HepG2 (cell line): Measurements from ENCODE around the gene USP5. TPM values are rescaled to one million over a fixed set of nuclear protein-coding genes. Genes with fewer than 3 reads are reported as not detected.

Experiments used
- AHDC1 ChIP-seq: sonication (generic); formaldehyde crosslinking; IDR thresholded peaks from 2 replicates; pipeline ENCODE4 v1.5.1; 2020; ENCODE audit warnings: mild to moderate bottlenecking, missing genetic modification reagents, borderline replicate concordance
- FOXA3 ChIP-seq: IDR thresholded peaks from 2 replicates; pipeline ENCODE4 v1.6.1; 2016; ENCODE audit warnings: missing genetic modification reagents, missing compliant biosample characterization
- MTF2 ChIP-seq: sonication (generic); formaldehyde crosslinking; IDR thresholded peaks from 2 replicates; pipeline ENCODE4 v1.5.0; 2020; ENCODE audit warnings: missing genetic modification reagents, borderline replicate concordance
- MYPOP ChIP-seq: sonication (generic); formaldehyde crosslinking; IDR thresholded peaks from 2 replicates; pipeline ENCODE4 v1.8.1; 2023; ENCODE audit warnings: mild to moderate bottlenecking, moderate library complexity, missing genetic modification reagents
- NCOA2 ChIP-seq: sonication (generic); formaldehyde crosslinking; IDR thresholded peaks from 2 replicates; pipeline ENCODE4 v1.8.0; 2022; ENCODE audit warnings: inconsistent platforms
- SCMH1 ChIP-seq: sonication (generic); formaldehyde crosslinking; IDR thresholded peaks from 2 replicates; pipeline ENCODE4 v1.9.0; 2021; ENCODE audit warnings: missing genetic modification reagents, mild to moderate bottlenecking, borderline replicate concordance
- THAP11 ChIP-seq: IDR thresholded peaks from 2 replicates; pipeline ENCODE4 v1.6.1; 2016; ENCODE audit warnings: missing biosample characterization, missing genetic modification reagents
- YEATS4 ChIP-seq: sonication (generic); formaldehyde crosslinking; IDR thresholded peaks from 2 replicates; pipeline ENCODE4 v1.4.0; 2020; ENCODE audit warnings: missing genetic modification reagents, borderline replicate concordance
- ZBTB43 ChIP-seq: sonication (generic); formaldehyde crosslinking; conservative IDR thresholded peaks from 2 replicates; pipeline ENCODE4 v1.4.0; 2020; ENCODE audit warnings: missing genetic modification reagents
- ZNF562 ChIP-seq: sonication (generic); formaldehyde crosslinking; IDR thresholded peaks from 2 replicates; pipeline ENCODE4 v1.8.0; 2022; ENCODE audit warnings: missing genetic modification reagents, borderline replicate concordance
- ZNF574 ChIP-seq: sonication (generic); formaldehyde crosslinking; IDR thresholded peaks from 2 replicates; pipeline ENCODE4 v1.4.0; 2020; ENCODE audit warnings: missing genetic modification reagents
- polyA plus RNA-seq, 8 experiments: library from polyadenylated mRNA; depleted of rRNA in 3 of 8; stranded (reverse) in 7 of 8; unstranded in 1 of 8; fragments of >200 nt; fragmentation: Illumina TruSeq in 4 of 8; extraction: Trizol in 4 of 8; gene quantifications; 2 replicates each; pipeline versions ENCODE4 v1.2.1 to v1.2.3, GENCODE V29; 2011 to 2016; ENCODE audit warnings: low read depth in 4 of 8, missing spikeins in 1 of 8, mixed read lengths in 1 of 8; ENCODE audit not compliant: insufficient read depth in 1 of 8
- total RNA-seq, 5 experiments: library from RNA; depleted of rRNA; stranded (reverse); fragments of >200 nt; fragmentation: Illumina TruSeq; extraction: Trizol; gene quantifications; 2 replicates each; pipeline ENCODE4 v1.2.3, GENCODE V29; 2016; ENCODE audit warnings: low read depth in 1 of 5
- TF ChIP-seq, protein P1 (sequence below): sonication (generic); formaldehyde crosslinking; conservative IDR thresholded peaks from 2 replicates; pipeline ENCODE4 v1.4.0; 2020; ENCODE audit warnings: missing genetic modification reagents
- TF ChIP-seq, protein P2 (sequence below): sonication (generic); formaldehyde crosslinking; IDR thresholded peaks from 2 replicates; pipeline ENCODE4 v1.8.0; 2022; ENCODE audit warnings: mild to moderate bottlenecking, missing genetic modification reagents, moderate library complexity

The USP5 gene
- total and polyA plus RNA-seq, 2 of the 13 experiments (the other 11 are each of a cell fraction or from before 2014, with no cell fraction given): 39.6 to 56.0 TPM

GRCh38 chr12:6872073-6873048 is 20.4 kb downstream of the USP5 start (continued):
- peak; percentile 72 for TF ChIP-seq ZNF574 (CRISPR knock-in tag)
- peak; percentile 22 for TF ChIP-seq FOXA3 (CRISPR knock-in tag)
- peak; percentile 60 for TF ChIP-seq NCOA2 (CRISPR knock-in tag)
- TF ChIP-seq YEATS4 (CRISPR knock-in tag): peak; percentile 78; the same call in 1 of the 2 replicates
- TF ChIP-seq AHDC1 (CRISPR knock-in tag): peak; percentile 12; the same call in 1 of the 2 replicates
- TF ChIP-seq THAP11 (CRISPR knock-in tag): peak; percentile 56
- TF ChIP-seq, protein P1, sequence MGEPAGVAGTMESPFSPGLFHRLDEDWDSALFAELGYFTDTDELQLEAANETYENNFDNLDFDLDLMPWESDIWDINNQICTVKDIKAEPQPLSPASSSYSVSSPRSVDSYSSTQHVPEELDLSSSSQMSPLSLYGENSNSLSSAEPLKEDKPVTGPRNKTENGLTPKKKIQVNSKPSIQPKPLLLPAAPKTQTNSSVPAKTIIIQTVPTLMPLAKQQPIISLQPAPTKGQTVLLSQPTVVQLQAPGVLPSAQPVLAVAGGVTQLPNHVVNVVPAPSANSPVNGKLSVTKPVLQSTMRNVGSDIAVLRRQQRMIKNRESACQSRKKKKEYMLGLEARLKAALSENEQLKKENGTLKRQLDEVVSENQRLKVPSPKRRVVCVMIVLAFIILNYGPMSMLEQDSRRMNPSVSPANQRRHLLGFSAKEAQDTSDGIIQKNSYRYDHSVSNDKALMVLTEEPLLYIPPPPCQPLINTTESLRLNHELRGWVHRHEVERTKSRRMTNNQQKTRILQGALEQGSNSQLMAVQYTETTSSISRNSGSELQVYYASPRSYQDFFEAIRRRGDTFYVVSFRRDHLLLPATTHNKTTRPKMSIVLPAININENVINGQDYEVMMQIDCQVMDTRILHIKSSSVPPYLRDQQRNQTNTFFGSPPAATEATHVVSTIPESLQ (CRISPR knock-in tag): no peak; the same call in 1 of the 2 replicates
- TF ChIP-seq ZBTB43 (CRISPR knock-in tag): 0 out of 2 replicates have a peak, but pooled peaks have one; percentile 27
- 0 out of 2 replicates have a peak, but pooled peaks have one; percentile 30 for TF ChIP-seq ZNF562
- TF ChIP-seq MTF2: no peak
- TF ChIP-seq, protein P2, sequence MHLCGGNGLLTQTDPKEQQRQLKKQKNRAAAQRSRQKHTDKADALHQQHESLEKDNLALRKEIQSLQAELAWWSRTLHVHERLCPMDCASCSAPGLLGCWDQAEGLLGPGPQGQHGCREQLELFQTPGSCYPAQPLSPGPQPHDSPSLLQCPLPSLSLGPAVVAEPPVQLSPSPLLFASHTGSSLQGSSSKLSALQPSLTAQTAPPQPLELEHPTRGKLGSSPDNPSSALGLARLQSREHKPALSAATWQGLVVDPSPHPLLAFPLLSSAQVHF (CRISPR knock-in tag): 0 out of 2 replicates have a peak, but pooled peaks have one; percentile 57
- no peak for TF ChIP-seq SCMH1 (CRISPR knock-in tag)
- peak; percentile 81 for TF ChIP-seq MYPOP (CRISPR knock-in tag)
